Bone marrow (tissue), 2 donors: ENCODE data around the gene HIBCH.
"Not testable (repeated sequence)": the region's sequence is repeated elsewhere in the genome, so short reads cannot be mapped to it uniquely, and the experiment has no call there.

Experiments
- DNase-seq, 2 donors: peaks; one replicate each; lab custom pipeline; 2025; lab: John Stamatoyannopoulos, UW

HIBCH gene

DNA sequence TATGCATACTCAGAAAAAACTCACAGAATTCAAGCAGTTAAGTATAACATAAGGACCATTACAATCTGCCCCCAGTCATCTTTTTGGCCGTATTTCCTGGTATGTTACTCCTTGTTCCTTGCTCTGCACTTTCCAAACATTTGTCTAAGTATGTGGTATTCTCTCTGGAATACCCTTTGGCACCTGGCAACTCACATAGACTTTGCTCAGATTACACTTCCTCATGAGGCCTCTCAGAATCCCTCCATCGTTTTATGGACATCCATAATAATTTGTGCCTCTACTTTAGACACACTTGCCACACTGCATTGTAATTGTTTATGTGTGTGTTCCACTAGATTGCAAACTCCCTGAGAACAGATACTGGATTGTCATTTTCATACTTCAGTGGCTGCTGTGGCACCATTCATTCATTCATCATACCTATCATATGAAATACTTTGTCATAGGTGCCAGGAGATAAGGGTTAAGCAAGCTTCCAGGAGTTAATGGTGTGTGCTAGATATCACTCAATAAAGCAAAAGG is 84.0 kb downstream of the HIBCH start:
- no peak for DNase-seq

DNA sequence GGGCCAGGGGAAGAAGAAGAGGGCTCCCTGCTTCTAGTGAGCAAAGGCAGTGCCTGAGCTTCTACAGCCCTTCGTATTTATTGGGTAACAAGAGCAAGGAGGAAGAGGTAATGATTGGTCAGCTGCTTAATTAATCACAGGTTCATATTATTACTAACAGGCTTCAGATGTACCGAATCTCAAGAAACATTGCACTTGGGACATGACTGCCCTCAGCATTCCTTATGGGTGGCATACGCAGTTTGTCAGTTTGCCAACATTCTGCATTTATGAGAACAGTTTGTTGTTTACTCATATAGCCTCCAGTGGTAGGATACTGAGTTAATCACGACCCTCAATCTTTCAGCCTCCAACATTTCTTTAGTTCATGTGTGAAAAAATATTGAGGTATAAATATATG is 84.5 kb downstream of the HIBCH start:
- no peak for DNase-seq

DNA sequence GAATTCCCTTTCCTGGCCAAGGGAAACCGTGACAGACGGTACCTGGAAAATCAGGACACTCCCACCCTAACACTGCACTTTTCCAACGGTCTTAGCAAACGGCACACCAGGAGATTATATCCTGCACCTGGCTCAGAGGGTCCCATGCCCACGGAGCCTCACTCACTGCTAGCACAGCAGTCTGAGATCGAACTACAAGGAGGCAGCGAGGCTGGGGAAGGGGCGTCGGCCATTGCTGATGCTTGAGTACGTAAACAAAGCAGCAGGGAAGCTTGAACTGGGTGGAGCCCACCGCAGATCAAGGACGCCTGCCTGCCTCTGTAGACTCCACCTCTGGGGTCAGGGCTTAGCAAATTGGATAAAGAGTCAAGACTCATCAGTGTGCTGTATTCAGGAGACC is 95.6 kb downstream of the HIBCH start:
- not testable (repeated sequence) for DNase-seq

DNA sequence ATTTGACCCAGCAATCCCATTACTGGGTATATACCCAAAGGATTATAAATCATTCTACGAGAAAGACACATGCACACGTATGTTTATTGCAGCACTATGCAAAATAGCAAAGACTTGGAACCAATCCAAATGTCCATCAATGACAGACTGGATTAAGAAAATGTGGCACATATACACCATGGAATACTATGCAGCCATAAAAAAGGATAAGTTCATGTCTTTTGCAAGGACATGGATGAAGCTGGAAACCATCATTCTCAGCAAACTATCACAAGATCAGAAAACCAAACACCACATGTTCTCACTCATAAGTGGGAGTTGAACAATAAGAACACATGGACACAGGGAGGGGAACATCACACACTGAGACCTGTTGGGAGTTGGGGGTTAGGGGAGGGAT is 96.9 kb downstream of the HIBCH start:
- not testable (repeated sequence) for DNase-seq

DNA sequence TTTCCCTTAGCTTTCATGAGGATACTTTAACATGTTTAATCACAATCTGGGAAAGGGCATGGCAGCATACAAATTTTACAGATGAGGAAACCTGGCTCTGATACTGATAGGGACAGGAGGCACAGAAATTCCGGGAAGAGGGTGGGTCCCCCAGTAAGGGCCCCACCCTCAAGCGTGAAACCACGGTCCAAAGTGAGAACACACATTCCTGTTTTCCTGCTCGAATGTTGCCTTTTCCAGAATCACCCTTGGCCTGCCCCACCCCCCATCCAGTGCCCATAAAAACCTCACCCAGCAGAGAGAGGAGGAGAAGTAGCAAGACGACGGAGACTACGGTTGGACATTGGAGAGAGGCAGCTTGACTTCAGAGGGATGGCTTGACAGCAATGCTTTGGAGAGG is 98.2 kb downstream of the HIBCH start:
- no peak for DNase-seq

DNA sequence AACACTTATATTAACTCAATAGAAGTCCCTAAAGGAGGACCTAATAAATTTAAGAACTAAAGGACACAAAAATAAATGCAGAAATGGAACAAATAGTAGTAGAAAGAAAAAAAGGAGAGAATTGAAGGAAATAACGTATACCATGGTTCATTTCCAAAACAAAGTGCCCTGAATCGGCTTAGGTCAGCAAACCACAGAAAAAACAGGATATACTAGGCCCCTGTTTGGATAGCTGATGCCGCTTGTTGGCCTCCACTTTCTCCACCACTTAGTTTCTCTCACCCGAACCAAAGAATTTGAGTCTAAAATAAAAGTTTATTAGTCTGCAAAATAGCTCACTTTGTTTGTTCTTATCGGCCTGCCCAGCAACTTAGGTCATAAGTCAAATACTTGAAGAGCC is 100.4 kb downstream of the HIBCH start:
- DNase-seq = no peak

DNA sequence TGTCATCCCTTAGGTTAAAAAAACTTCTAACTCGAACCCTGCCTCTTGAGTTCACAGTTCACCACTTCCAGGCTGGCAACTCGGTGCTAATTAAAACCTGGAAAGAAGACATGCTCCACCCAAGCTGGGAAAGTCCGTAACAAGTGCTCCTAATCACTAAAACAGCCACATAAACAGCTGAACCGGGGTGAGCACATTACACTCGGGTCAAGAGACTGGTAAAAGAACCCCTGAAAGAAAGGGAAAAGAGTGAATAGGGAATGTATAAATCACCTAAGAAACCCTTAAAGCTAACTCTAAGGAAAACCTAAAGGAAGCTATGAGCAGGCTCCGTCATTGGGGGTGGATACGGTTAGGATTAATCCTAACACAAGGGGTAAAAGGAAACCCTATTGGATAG is 102.0 kb downstream of the HIBCH start:
- no peak for DNase-seq

DNA sequence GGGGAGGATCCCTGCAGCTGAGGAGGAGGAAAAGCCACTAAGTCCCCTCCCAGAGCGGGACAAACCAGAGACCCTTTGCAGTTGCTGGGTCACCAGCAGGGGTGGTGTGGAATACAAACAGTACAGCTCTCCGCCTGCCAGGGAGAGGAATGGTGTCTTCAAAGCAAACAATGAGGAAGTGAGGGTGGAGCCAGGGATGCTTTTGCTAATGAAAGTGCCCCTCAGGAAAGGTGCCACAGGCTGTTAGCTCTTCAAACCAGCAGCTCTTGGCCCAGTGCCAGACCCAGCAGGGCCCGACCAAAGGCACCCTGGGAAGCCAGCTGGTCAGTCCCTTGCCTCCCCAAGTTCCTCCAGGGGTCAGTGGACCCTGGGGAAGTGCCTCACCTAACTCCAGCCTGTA is 102.8 kb downstream of the HIBCH start:
- DNase-seq = no peak

DNA sequence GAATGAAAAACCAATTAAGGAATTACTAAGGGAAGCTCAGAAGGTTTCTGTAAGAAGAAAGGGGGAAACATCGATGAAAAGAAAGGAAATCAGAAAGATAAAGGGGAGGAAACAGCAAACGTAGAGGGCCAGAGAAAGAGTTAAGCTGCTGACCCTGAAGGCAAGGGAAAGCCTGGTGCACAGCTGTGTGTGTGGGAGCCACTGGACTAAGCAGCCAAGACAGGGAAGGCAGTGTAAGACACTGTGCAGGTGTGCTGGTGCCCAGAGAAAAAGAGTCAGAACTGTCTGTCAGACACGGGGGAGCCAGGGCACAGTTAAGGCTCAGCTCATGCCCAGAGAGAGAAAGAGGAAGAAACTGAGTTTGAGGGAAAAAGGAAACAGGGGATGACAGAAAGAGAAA is 104.0 kb downstream of the HIBCH start:
- DNase-seq = no peak

DNA sequence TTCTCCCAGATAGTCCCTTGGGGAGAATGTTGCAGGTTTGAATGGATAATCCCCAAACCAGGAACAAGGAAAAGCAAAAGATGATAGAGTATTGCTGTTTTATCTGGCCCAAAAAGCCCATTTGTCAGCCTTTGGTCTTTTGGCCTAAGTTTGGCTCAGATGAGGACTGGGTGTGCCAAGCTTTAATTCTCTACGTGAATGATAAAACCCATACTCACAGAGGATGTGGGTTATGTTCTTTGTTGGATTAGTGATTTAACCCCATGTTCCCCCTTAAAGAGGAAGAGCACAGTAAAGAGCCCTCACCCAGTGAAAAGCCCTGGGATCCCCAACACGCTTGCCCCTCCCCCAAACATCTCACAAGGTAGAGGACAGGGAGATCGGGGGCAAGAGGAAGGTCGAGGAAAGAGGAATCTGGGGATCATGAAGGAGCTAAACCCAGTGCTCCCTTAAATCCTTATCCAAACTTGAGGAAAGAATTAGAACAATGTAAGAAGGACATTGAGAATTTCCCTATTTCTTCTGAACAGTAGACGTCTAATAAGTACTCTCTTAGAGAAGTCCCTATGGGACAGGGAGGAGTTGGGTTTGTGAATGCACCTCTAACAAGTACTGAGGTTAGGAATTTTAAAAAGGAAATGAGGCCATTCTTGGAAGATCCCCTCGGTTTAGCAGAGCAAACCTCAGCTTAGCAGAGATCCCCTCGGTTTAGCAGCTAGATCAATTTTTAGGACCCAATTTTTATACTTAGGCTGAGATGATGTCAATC is 105.0 kb downstream of the HIBCH start:
- no peak for DNase-seq

DNA sequence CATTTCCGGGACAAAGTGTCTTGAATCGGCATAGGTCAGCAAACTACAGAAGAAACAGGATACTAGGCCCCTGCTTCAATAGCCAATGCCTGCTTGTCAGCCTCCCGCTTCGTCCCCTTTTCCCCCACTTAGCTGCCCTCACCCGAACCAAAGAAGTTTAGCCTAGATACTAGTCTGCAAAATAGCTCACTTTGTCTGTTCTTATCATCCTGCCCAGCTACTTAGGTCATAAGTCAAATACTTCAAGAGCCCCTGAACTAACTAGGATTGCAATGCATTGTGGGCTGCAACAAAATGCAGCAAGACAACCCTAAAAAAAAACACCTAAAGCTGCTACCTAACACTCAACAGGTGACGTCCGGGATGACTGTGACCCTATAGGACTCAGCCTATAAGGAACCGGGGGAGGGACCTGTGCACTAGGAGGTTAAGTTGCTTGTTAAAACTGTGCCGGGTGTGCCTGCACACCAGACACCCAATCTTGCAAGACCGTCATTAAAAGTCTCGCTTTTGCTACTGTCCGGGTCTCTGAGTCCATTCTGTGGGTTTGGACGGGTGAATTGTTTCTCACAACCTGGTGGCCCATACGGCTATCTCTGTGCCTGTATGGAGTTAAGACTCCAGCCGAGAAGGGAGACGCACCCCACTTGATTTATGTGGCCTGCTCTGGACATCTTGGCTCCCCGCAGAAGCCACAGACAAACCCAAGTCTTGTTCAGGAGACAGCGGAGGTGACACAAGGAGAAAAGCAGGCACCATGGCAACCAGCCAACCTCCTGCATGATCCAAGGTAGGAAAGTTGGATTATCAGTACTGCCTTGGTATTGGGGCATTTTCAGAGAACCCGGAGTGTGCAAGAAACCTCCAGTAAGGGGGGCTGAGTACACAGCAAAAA is 105.9 kb downstream of the HIBCH start:
- no peak for DNase-seq

DNA sequence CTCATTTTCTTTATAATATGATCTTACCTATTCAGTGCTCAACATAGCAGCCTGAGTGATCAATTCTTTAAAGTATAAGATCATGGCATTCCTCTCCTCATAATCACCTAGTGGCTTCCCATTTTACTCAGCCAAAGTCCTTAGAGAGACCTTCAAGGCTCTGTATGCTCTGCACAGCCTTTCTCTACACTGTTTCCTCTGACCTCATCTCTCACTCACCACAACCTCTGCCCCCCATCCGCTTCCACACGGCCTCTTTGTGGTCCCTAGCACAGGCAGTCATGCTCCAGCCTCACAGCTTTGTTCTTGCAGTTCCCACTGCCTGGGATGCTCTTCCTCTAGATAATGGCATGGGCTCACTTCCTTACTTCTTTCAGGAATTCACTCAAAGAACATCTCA is 109.2 kb downstream of the HIBCH start:
- DNase-seq = no peak

DNA sequence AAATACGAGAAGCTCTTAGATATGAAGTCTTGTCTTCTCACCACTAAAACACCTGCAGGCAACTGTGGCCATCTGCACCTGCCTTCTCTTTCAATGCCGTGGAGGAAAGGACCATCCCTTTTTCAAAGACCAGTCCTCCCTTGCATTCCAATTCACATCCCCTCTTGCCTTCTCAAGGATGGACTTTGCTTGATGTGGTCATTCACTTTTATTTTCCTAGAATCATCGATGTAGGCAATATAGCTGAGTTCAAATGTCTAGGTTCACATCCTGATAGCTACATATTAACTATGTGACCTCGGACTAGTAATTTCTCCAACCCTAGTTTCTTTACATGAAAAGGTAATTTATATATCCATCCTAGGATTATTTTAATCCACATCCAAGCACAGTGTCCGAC is 110.1 kb downstream of the HIBCH start:
- DNase-seq = no peak

DNA sequence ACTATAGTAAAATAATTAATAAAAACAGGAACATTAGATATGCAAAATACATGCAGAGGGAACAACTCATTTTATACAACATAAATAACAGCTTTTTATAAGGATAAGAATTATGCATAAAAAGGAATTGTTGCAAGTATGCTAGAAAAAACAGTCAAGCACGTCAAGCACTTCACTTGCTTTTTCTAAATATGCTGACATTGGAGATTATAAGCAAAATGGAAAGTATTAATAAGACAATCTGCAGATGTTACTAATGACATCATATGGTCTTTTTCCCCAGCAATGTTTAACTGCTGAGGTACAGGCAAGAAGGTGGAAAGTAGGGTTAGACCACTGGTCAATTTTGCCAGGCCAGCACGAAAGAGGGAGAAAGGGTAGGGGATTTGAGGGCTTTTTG is 111.7 kb downstream of the HIBCH start:
- no peak for DNase-seq

DNA sequence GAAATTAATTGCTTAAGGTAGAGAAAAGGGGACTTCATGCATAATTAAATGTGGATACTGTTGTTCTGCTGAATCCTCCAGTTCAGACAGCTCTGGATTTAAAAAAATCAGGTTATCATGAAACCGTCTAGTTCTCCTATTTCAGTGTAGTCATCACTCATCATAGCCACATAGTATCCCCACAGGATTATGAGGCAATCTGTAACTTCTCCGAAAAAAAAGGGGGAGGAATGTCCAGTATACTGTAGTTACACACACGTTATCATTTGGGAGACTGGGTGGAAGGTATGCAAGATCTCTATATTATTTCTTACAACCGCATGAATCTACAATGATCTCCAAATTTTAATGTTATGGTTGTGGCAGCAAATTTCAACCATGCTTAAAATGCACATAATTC is 114.0 kb downstream of the HIBCH start:
- no peak for DNase-seq

DNA sequence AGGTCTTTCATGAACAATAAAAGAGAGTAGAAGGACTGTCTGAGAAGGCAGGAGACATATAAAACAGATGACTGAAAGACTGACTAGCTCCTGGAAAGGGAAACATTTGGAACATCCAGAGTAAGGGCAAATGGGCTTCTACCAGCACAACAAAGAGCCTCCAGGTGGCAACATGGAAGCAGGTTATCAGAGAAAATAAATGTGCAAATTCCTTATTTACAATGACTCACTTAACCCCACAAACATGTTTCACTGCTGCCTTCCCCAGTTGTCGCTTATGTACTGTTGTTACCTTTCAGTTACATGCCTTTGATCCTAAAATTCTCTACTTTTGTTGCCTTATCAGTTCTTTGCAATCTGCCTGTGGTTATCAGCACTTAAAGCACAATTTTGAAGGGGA is 117.0 kb downstream of the HIBCH start:
- no peak for DNase-seq

DNA sequence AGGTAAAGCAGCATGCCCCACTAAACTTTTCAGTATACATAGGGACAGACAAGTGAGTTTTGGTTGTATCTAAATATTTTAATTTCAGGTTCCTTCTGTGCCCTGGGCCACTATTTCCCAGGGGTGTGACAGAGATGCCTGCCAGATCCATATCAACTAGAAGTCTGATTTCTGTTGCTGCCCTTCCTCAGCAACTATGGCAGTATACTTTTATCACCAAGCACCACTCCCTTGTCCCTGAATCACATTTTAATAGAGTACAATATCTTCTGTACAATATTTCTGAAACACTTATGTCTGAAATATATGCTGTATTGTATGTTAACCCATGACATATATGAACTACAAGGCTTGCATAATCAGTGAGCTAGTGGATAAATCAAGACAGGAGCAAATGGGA is 117.6 kb downstream of the HIBCH start:
- no peak for DNase-seq

DNA sequence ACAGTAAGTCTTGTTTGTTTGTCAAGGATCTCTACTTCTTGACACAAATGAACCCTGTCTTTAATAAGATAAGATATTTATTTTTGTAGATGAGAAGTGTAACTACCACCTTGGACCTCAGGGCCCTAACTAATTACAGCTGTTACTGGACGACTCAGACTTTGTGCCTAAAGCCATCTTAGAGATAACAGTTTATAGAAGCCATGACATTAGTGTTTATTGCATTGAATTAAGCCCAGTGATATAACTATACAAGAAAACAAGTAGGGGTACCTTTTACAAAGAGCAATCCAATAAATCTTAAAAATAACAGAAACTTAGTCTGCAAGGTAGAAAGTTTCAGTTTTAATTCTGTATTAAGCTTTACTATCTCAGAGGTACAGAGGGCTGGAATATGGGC is 119.0 kb downstream of the HIBCH start:
- no peak for DNase-seq

DNA sequence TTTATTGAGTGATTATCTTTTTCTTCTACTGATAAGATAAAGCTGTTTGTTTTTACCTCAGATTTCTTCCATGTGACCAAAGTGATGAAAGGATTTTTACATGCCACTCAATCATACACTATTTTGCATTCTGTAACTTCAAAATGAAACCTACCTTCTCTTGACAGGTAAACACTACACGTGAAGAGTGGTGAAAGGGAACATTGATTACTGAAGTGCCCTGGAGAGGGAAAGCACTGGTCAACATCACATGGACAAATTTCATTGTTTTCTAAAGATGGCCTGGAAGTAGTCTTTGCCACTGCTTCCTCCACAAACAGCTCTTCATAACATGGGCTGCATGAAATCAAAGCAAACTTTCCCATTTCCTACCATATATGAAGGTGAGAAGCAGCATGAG is 120.1 kb downstream of the HIBCH start:
- no peak for DNase-seq

DNA sequence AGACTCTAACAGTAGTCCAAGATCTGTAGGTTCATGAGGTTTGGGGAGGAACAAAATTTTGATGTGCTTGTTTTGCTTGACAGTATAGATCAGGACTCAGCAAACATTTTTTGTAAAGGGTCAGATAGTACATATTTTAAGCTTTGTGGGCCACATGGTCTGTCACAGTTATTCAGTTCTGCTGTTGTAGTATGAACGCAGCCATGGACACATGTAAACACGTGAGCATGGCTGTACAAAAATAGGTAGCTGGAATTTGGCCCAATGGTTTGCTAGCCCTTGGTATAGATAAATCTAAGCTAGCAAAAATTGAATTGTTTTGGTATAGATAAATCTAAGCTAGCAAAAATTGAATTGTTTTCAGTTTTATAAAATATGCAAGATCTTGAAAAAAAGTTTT is 120.5 kb downstream of the HIBCH start:
- no peak for DNase-seq

DNA sequence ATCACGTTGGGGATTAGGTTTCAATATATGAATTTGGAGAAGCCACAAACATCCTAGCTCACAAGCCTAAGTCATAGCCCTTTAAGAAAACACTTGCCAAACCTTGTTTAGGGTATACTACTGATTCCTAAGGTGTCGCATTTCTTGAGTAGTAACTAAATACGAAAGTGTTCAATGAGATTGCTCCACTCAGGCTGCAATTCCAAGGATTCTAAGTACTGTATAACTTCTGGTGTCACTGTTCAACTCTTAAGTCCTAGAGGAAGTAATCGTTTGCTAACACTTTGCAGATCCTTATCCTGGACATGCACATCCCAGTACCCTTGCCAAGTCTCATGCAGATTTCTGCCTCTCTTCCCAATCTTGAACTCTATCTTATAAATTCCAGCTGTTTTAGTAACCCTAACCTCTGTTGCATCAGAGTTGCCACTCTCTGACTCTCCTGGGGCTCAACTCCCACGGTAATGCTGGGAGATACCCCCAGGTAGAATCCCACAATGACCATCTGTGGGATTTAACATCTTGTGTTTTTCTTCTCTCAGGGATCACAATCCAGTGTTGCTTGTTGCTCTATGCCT is 122.4 kb downstream of the HIBCH start:
- DNase-seq = no peak

DNA sequence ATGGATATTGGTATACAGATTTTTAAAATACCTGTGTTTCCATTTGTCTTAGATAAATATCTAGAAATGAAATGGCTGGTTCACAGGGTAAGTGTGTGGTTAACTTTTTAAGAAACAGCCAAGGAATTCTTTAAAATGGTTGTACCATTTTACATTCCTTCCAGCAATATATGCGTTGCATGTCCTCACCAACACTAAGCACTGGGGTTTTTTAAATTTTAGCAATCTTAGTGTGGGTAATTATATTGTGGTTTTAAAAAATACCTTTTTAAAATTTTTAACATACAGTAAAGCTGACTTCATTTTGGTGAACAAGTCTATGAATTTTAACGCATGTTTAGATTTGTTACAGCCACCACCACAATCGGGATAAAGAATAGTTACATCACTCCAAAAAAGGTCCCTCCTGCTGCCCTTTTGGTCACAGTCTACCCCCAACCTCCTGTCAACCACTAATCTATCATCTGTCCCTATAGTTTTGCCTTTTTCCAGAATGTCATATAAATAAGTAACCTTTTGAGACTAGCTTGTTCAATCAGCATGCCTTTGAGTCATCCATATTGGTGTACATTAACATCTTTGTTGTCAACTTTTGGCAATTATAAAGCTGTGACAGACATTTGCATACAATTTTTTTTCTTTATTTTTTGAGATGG is 129.0 kb downstream of the HIBCH start:
- DNase-seq = no peak
